RKO (cell line): Measurements from ENCODE around the gene SLC9A8.
A peak's percentile ranks its signal among the peaks of the same experiment; 100 is the strongest.

Experiments used
- DNase-seq: peaks from one replicate; pipeline ENCODE4 v3.0.0-alpha.2; 2016; ENCODE audit warnings: low spot score

The SLC9A8 gene

DNA sequence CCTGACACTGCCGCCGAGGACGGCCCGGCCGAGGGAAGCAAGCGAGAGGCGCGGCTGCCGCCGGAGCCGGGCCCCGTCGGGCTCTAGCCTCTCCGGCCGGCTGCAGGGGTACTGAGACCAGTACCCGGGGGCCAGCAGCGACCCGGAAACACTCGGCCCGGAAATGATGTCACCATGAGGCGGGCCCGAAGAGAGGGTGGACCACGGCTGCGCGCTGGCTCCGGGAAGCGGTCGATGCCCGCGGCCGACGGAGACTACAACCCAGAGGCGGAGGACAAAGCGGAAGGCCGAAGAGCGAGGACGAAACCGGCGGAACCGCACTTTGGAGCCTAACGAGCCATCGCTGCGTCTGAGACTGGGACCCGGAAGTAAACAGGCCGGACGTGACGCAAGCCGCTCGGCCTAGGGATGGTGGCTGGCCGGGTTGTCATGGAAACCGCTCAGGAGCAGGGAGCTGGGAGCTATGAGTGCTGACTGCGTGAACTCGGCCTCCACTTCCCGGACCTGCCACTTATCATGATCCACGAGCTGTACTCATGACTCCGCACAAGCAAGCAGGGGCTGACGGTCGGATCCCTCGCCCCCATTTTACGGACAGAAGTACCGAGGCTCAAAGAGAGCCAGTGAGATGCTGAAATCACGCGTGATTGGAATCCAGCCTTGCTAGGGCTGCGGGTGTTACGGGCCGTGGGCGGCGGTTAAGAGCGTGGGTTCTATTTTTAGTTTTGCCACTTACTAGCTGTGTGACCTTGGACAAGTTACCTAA, 102.9 kb downstream of the SLC9A8 start, which contains the start of gene SPATA2:
TSS of gene SPATA2 (minus strand) at position 150 of the 766 bp plus-strand sequence. CDS start 7,039 bp downstream, outside the sequence.
- peak; percentile 96 for DNase-seq

- DNase-seq: peak; percentile 65
Observed at GRCh38 chr20:49916146-49917002, 103.7 kb downstream of the SLC9A8 start.

- DNase-seq: no peak
Observed at GRCh38 chr20:49918446-49918845, 105.8 kb downstream of the SLC9A8 start.

- DNase-seq: no peak
Observed at GRCh38 chr20:49919009-49919408, 106.4 kb downstream of the SLC9A8 start.

- no peak for DNase-seq
Observed at GRCh38 chr20:49919461-49919860, 106.8 kb downstream of the SLC9A8 start.

DNA sequence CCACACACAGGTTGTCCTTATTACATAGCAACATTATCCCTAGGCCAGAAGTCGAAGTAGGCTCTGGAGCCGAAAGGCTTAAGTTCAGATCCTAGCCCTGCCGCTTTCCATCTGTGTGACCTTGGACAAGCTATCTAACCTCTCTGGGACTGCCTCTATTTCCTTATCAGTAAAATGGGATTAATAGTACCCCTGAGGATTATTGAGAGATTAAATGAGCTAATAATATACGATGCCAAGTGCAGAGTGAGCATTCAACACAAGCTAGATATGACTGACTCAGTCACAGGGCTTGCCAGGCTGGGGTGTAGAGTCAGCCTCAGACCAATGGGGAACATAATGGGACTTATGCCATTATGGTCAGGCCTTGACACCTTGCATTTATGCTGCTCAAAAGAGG, 111.6 kb downstream of the SLC9A8 start:
- DNase-seq: no peak

DNA sequence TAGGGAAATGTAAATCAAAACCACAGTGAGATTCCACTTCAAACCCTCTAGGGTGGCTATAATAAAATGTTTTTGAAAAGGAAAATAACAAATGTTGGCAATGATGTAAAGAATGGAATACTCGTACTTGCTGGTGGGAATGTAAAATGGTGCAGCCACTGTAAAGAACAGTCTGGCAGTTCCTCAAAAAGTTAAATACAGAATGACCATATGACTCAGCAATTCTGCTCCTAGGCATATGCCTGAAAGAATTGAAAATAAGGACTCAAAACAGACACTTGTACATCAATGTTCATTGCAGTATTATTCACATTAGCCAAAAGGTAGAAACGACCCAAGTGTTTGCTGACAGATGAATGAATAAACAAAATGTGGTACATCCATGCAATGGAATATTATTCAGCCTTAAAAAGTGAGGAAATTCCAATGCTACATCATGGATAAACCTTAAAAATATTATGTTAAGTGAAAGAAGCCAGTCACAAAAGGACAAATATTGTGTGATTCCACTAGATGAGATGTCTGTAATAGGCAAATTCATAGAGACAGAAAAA, 113.3 kb downstream of the SLC9A8 start:
- DNase-seq: no peak

DNA sequence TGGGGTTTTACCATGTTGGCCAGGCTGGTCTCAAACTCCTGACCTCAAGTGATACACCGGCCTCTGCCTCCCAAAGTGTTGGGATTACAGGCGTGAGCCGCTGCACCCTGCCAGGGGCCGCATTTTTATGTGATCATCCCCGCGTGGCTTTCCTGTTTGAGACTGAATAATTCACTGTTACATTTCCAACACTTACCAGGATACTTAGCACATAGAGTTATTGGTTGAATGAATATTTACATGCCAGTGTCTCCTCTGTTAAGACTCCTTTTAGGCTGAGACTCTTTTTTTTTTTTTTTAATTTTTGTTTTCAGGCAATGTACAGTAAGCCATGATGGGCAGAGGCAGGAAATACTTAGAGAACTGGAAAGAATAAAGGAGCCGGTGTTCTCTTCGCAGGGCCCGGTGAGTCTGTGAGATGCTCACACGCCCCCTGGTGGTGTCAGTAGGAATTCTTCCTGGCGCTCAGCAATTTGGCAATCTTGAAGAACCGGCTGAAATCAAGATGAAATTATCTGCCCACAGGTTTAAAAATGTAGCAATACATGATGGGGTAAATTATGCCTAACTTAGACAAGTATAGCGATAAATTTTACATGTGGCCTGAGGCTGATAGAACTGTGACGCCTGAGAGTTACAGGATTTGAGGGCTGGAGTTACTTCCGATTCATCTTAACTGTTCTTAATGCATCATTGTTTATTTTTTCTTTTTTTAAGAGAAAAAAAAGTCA, 115.9 kb downstream of the SLC9A8 start:
- peak; percentile 92 for DNase-seq

DNA sequence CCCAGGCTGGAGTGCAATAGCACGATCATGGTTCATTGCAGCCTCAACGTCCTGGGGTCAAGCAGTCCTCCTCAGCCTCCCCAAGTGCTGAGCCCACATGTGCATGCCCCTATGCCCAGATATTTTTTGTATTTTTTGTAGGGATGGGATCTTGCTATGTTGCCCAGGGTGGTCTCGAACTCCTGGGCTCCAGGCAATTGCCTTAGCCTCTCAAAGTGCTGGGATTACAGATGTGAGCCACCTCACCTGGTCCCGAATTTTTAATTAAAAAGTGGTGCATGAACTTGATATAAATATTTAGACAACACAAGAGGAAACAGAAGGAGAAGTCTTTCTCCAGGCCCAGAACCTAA, 116.5 kb downstream of the SLC9A8 start:
- DNase-seq: no peak

DNA sequence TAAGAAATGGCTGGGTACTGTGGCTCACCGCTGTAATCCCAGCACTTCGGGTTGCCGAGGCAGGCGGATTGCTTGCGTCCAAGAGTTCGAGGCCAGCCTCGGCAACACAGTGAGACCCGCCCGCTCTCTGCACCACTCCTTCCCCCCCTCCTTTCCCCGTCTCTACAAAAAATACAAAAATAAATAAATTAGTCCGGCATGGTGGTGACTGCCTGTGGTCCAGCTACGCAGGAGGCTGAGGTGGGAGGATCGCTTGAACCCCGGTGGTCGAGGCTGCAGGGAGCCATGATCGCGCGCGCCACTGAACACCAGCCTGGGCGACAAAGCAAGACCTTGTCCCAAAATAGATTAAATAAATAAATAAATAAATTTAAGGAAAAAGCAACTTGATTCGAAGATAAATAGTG, 123.1 kb downstream of the SLC9A8 start:
- DNase-seq: no peak

- DNase-seq: peak; percentile 95
Observed at GRCh38 chr20:49936153-49937026, 123.8 kb downstream of the SLC9A8 start, which contains the start of gene RNF114. Gene RNF114, plus strand, starts transcription at chr20:49936397. Its CDS starts 16 bp downstream, at chr20:49936413.

DNA sequence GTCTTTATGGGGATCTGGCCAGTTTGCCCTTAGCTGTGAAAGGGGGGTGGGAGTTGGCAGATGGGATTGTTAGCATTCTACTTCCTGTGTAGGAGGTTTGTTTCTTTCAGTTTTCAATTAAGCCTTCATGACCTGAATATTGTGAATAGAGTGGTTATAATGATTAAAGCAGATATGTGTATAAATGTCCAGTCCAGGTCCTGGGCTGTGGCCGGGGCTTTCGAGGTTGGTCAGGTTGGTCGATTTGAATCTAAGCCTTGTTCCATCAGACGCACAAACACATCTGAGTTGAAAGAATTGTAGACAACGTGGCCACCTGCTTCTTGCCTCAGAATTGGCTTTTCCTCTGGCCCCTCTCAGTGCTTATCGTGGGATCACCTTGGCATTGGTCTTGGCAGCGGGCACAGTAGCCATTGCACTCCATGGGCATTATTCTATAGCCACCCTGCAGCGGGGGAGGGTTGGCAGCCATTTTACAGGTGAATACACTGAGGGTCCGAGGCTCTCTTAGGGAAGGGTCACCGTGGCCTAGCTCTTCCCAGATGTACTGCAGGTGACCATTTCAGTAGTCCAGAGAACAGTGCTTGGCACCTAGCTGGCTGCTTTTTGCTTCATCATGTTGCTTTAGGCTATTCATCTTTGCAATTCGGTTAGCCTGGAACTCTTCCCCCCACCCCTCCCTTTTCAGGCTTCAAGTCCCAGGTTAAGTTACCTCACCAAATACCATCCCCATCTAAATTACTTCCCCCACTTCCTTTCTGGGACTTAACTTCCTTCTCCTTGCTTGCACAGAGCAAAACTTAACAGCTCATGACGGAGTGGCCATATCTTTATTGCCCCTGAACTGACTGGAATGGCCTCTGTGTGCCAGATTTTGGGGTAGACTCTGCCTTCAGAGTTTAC, 124.7 kb downstream of the SLC9A8 start:
- peak; percentile 50 for DNase-seq

DNA sequence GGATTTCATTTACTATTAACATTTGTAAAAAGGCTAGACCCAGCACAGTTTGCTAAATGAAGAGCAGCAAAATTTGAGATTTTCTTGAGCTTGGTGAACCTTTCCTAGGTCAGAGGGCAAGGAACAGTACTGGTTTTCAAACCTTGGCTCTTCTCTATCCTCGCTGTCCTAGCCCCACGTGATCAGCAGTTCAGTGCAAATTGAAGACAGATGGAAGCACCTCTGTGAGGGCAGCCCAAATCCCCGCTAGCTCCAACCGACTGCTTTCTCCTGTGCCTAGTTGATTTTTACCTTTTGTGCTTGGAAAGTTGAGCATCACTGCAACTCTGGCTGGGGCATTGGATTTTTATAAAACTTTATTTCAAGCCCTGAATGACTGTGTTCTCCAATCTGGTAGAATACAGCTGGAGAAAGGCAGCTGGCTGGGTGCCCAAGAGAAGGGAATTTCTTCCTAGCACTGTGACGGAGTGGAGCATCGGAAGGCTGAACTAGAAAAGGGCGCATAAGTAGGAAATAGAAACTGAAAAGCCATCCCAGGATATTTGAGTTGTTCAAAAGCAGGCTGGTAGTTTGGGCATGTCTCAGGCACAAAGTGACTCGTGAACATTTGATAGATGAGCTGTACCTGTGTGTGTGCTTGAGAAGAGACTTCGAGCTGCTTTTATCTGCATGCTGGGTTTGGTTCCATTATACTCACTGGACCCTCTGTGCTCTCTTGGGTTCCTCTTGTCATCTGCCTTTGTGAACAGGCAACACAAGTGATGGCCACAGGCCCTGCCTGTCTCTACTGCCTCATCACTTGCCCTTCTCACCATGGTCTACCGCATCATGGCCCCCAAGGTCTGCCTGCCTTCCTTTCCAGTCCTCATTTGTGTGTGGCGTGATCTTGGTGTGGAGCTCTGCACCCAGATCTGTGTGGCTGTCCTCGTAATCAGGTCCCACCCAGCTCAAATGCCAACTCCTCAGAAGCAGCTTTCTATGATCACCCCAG, 125.8 kb downstream of the SLC9A8 start:
- peak; percentile 64 for DNase-seq

GRCh38 chr20:49941456-49941855, 128.8 kb downstream of the SLC9A8 start:
- no peak for DNase-seq
